ENCODE measurements around the gene CLEC4F. TPM values are rescaled to one million over a fixed set of nuclear protein-coding genes. Genes with fewer than 3 reads are reported as not detected.

The CLEC4F gene
- total RNA-seq, 1 donor from 2014 or later = not detected

DNA sequence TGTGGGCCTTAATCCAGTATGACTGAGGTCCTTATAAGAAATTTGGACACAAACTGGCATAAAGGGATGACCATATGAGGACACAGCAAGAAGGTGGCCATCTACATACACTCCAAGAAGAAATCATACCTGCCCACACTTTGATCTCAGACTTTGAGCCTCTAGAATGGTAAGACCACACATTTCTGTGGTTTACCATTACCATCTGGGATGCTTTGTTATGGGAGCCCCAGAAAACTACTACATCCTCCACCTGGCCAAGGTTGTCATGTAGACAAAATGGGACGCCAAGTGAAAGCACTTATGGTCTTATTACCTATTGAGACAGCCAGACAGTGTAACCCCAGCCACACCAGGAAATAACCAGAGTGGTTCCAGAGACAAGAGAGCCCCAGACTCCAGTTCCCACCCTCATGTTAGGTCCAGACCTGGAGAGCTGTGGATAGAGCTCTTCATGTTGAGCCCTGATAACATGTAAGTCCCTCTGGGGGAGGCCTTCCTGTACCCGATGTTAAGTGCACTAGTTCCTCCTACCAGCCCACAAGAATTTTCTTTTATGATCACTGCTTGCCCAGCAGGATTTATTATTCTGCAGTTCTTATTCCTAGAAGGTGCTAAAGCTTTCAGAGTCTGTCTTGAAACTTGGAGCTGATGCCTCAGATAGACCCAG lies 47.8 kb downstream of the CLEC4F start:
- H3K27ac Mint-ChIP-seq = no peak overlapping the region
- no peak for DNase-seq
- peaks cover 9% of the 10 kb centered on the region for H3K4me1 Mint-ChIP-seq
- H3K27me3 Mint-ChIP-seq = peaks cover 39% of the 10 kb centered on the region
- TF ChIP-seq, protein P1, sequence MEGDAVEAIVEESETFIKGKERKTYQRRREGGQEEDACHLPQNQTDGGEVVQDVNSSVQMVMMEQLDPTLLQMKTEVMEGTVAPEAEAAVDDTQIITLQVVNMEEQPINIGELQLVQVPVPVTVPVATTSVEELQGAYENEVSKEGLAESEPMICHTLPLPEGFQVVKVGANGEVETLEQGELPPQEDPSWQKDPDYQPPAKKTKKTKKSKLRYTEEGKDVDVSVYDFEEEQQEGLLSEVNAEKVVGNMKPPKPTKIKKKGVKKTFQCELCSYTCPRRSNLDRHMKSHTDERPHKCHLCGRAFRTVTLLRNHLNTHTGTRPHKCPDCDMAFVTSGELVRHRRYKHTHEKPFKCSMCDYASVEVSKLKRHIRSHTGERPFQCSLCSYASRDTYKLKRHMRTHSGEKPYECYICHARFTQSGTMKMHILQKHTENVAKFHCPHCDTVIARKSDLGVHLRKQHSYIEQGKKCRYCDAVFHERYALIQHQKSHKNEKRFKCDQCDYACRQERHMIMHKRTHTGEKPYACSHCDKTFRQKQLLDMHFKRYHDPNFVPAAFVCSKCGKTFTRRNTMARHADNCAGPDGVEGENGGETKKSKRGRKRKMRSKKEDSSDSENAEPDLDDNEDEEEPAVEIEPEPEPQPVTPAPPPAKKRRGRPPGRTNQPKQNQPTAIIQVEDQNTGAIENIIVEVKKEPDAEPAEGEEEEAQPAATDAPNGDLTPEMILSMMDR (IDR thresholded peaks at IDR 0.05) = no peak
- H3K9me3 Mint-ChIP-seq = peaks cover 13% of the 10 kb centered on the region
- ChIA-PET CTCF (no interaction called here), POLR2A (no interaction called here)
- no peaks in the 10 kb centered on the region for H3K36me3 Mint-ChIP-seq (ENCODE audit: low read depth)
- ATAC-seq (ENCODE audit: low read depth) = no peak
- no peak overlapping the region for H3K4me3 Mint-ChIP-seq
- intact Hi-C loops (cut with micrococcal nuclease) = no loop called here

DNA sequence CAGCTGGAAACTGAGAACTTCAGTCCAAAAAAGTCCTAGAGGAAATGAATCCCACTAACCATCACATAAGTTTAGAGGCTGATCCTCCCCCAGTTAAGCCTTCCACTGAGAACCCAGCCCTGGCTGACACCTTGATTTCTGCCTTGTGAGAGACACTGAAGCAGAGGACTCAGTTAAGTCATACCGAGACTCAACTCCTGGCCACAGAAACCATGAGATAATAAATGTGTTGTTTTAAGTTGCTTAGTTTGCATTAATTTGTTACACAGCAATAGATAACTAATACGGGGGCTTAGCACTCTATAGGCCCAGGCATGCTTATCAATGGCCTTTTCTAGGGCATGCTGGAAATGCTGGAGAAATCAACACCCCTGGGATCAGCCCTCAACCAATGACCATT lies 49.0 kb downstream of the CLEC4F start:
- H3K27ac Mint-ChIP-seq = no peak overlapping the region
- intact Hi-C loops (cut with micrococcal nuclease) = no loop called here
- H3K4me1 Mint-ChIP-seq = peaks cover 15% of the 10 kb centered on the region
- TF ChIP-seq, protein P1 (IDR thresholded peaks at IDR 0.05) = no peak
- peaks cover 13% of the 10 kb centered on the region for H3K9me3 Mint-ChIP-seq
- no peak for DNase-seq
- no peaks in the 10 kb centered on the region for H3K36me3 Mint-ChIP-seq (ENCODE audit: low read depth)
- peaks cover 36% of the 10 kb centered on the region for H3K27me3 Mint-ChIP-seq
- ChIA-PET POLR2A (no interaction called here), CTCF (no interaction called here)
- no peak overlapping the region for H3K4me3 Mint-ChIP-seq
- ATAC-seq (ENCODE audit: low read depth) = no peak

DNA sequence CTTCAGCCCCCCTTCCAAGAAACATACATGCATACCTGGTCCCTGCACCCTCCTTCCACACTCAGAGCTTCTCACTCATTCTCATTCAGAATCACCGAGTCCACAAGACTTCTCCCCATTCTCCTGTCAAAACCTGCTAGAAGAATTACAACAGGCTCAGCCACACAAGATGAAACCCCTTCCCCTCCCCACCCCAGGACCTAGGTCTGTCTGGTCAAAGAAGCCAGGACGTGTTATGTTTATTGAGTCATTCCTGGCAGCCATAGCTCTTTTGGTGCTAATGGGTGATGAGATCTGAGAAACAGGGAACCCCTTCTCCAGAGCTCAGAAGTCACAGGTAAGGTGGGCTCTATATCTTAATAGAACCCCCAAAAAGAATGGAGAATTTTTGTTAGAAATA lies 50.9 kb downstream of the CLEC4F start:
- H3K4me3 Mint-ChIP-seq = no peak overlapping the region
- H3K9me3 Mint-ChIP-seq = peaks cover 13% of the 10 kb centered on the region
- H3K27ac Mint-ChIP-seq = peak overlapping the region; percentile 26
- ATAC-seq (ENCODE audit: low read depth) (no peak), DNase-seq (no peak)
- TF ChIP-seq, protein P1 (IDR thresholded peaks at IDR 0.05) = no peak
- peaks cover 24% of the 10 kb centered on the region for H3K4me1 Mint-ChIP-seq
- ChIA-PET POLR2A (no interaction called here), CTCF (interaction anchor here (1.1 kb wide), 1 partner anchor 10 kb away, joined by 3 read pairs; no protein-coding TSS in a partner anchor)
- H3K27me3 Mint-ChIP-seq = peaks cover 26% of the 10 kb centered on the region
- no peaks in the 10 kb centered on the region for H3K36me3 Mint-ChIP-seq (ENCODE audit: low read depth)
- intact Hi-C loops (cut with micrococcal nuclease) = loop anchor here (5.0 kb wide), 4 partner anchors 67 to 467 kb away; partner anchors contain the start of gene FAM136A

DNA sequence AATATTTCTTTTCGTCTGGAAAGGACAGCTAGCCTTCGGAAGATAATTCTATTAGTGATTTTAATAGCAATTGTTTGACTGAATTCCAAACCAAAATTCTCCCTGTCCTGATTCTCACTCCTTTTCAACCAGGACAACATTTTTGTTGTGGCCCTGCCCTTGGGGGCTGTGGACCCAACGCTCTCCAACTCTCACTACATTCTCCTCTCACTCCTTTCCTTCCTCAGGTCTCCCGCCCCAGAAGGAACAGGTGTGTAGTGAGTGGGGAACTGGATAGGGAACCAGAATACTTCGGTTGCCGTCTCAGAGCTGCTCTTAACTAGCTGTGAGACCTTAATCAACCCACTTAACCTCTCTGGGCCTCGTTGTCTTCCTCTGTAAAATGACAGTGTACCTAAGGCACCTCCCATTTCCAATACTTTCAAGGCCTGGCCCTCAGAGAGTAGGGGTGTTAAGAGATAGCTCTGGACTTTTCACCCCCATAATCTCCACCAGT lies 51.8 kb downstream of the CLEC4F start:
- TF ChIP-seq, protein P1 (IDR thresholded peaks at IDR 0.05) = no peak
- Mint-ChIP-seq H3K27ac (peak overlapping the region; percentile 47), H3K27me3 (peaks cover 21% of the 10 kb centered on the region), H3K4me1 (peaks cover 24% of the 10 kb centered on the region), H3K4me3 (peak overlapping the region; percentile 67), H3K9me3 (peaks cover 7% of the 10 kb centered on the region), H3K36me3 (ENCODE audit: low read depth) (no peaks in the 10 kb centered on the region)
- ChIA-PET POLR2A (interaction anchor here (1.0 kb wide), 1 partner anchor 45 kb away, joined by 3 read pairs; no protein-coding TSS in a partner anchor), CTCF (interaction anchor here (1.0 to 1.9 kb wide), 4 partner anchors 9 to 82 kb away, joined by 3 to 9 read pairs (median 5); partner anchors contain the start of gene FIGLA)
- no peak for ATAC-seq (ENCODE audit: low read depth)
- no peak for DNase-seq
- intact Hi-C loops (cut with micrococcal nuclease) = loop anchor here (5.0 kb wide), 4 partner anchors 66 to 466 kb away; partner anchors contain the start of gene FAM136A

Data from activated B cell treated with CpG ODN at 0.5 μM for 24 hours (primary cell).